Neutrophil (primary cell): ENCODE data around the gene ANKS1A.

Experiments used
- H3K27ac ChIP-seq: fragments of 200-600 bp; sonication (generic); 2 replicates; pipeline ENCODE4 v1.5.1; 2016; ENCODE audit warnings: mild to moderate bottlenecking, moderate library complexity
- H3K27me3 ChIP-seq: fragments of 200-600 bp; sonication (generic); 2 replicates; pipeline ENCODE4 v1.6.0; 2016; ENCODE audit warnings: mild to moderate bottlenecking
- H3K36me3 ChIP-seq: fragments of 200-600 bp; sonication (generic); 2 replicates; pipeline ENCODE4 v1.5.1; 2017
- H3K4me1 ChIP-seq, 2 experiments: fragments of 200-600 bp in 1 of 2; sonication (generic) in 1 of 2; 1 replicate in 1 of 2; 2 replicates in 1 of 2; pipeline versions ENCODE4 v1.5.1 to v1.6.1; 2013 to 2016; ENCODE audit warnings: low read depth in 1 of 2, low read length in 1 of 2, mild to moderate bottlenecking in 1 of 2, moderate library complexity in 1 of 2; ENCODE audit not compliant: control insufficient read depth in 1 of 2, insufficient read depth in 1 of 2
- H3K4me3 ChIP-seq, 2 experiments: fragments of 200-600 bp in 1 of 2; sonication (generic) in 1 of 2; 1 replicate in 1 of 2; 2 replicates in 1 of 2; pipeline ENCODE4 v1.5.1; 2013 to 2016; ENCODE audit warnings: low read depth in 1 of 2, low read length in 1 of 2, mild to moderate bottlenecking in 1 of 2, moderate library complexity in 1 of 2
- H3K9me3 ChIP-seq: fragments of 200-600 bp; sonication (generic); 2 replicates; pipeline ENCODE4 v1.5.1; 2016
- TF ChIP-seq, protein P1 (sequence below): fragments of 200-600 bp; sonication (generic); IDR thresholded peaks from 2 replicates; pipeline ENCODE4 v1.5.1; 2016; ENCODE audit warnings: antibody characterized with exemption

ANKS1A gene

DNA sequence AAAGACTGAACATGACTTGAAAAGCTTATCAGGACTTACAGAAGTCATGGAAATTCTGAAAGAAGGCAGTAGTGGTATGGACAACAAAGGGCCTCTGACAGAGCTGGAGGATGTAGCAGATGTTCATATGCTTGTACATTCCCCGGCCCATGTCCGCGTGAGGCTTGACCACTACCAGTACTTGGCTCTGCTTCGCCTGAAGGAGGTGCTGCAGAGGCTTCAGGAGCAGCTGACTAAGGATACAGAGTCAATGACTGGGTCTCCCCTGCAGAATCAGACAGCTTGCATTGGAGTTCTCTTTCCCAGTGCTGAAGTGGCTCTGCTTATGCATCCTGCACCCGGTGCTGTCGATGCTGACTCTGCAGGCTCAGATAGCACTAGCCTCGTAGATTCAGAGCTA, 30.4 kb upstream of the ANKS1A start:
- H3K4me1 ChIP-seq = no peaks in the 10 kb centered on the region
- no peaks in the 10 kb centered on the region for H3K9me3 ChIP-seq
- peaks cover 67% of the 10 kb centered on the region for H3K36me3 ChIP-seq
- TF ChIP-seq, protein P1, sequence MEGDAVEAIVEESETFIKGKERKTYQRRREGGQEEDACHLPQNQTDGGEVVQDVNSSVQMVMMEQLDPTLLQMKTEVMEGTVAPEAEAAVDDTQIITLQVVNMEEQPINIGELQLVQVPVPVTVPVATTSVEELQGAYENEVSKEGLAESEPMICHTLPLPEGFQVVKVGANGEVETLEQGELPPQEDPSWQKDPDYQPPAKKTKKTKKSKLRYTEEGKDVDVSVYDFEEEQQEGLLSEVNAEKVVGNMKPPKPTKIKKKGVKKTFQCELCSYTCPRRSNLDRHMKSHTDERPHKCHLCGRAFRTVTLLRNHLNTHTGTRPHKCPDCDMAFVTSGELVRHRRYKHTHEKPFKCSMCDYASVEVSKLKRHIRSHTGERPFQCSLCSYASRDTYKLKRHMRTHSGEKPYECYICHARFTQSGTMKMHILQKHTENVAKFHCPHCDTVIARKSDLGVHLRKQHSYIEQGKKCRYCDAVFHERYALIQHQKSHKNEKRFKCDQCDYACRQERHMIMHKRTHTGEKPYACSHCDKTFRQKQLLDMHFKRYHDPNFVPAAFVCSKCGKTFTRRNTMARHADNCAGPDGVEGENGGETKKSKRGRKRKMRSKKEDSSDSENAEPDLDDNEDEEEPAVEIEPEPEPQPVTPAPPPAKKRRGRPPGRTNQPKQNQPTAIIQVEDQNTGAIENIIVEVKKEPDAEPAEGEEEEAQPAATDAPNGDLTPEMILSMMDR = no peak
- no peaks in the 10 kb centered on the region for H3K27me3 ChIP-seq
- H3K4me3 ChIP-seq = no peak overlapping the region
- no peak overlapping the region for H3K27ac ChIP-seq

DNA sequence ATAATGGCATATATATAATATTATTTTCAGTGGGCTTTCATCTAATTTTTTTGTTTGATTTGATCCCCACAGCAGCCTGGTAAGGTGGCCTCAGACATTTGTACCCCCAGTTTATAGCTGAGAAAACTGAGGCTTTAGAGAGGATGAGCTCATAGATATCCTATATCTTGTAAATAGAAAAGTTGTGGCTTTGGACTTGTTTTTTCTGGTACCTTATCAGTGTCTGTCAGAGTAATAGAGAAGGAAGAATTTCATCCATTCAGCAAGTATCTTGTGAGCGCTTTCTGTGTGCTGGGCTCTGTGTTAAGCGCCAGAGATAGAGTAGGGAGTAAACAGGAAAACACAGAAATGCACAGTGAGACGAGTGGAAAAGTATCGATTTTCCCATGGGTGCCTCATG, 29.1 kb upstream of the ANKS1A start:
- Histone ChIP-seq H3K9me3 (no peaks in the 10 kb centered on the region), H3K27me3 (no peaks in the 10 kb centered on the region), H3K4me3 (no peak overlapping the region), H3K27ac (no peak overlapping the region), H3K4me1 (no peaks in the 10 kb centered on the region), H3K36me3 (peaks cover 64% of the 10 kb centered on the region)
- TF ChIP-seq, protein P1 = no peak

DNA sequence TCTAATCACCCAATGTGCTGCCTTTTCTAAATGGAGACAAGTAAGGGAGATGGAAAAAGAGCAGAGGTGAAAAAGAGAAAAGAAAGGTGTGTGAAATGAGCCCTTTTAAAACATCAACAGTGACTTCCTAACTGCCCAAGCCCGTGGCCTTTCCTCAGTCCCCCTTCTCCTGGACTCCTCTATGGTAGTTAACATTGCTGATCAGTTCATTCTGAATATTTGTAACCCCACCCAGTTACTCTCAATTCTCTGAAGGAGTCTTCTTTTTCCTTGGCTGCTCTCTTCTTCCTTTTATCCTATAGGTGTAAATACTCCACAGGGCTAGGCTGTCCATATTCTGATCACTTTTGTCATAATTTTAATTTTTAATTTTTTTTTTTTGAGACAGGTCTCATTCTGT, 28.3 kb upstream of the ANKS1A start:
- TF ChIP-seq, protein P1 = no peak
- H3K36me3 ChIP-seq = peaks cover 56% of the 10 kb centered on the region
- no peaks in the 10 kb centered on the region for H3K27me3 ChIP-seq
- no peaks in the 10 kb centered on the region for H3K4me1 ChIP-seq
- H3K27ac ChIP-seq = no peak overlapping the region
- H3K4me3 ChIP-seq = no peak overlapping the region
- no peaks in the 10 kb centered on the region for H3K9me3 ChIP-seq

DNA sequence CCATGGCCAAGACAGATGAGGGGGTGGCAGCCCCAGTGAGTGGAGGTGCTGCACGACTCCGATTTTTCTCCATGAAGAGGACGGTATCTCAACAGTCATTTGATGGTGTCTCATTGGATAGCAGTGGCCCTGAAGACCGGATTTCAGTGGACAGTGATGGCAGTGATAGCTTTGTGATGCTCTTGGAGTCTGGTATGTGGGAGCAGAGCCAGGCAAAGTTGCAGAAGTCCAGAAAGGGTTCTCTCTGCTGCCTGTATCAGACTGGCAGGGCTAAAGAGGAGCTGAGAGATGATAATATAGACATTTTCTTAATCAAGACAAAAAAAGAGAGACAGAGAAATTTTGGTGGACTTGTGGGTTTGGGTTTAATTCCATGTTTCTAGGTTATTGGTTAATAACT, 25.0 kb upstream of the ANKS1A start:
- peaks cover 38% of the 10 kb centered on the region for H3K36me3 ChIP-seq
- TF ChIP-seq, protein P1 = no peak
- H3K27ac ChIP-seq = no peak overlapping the region
- H3K4me1 ChIP-seq = no peaks in the 10 kb centered on the region
- H3K9me3 ChIP-seq = no peaks in the 10 kb centered on the region
- H3K4me3 ChIP-seq = no peak overlapping the region
- H3K27me3 ChIP-seq = no peaks in the 10 kb centered on the region

DNA sequence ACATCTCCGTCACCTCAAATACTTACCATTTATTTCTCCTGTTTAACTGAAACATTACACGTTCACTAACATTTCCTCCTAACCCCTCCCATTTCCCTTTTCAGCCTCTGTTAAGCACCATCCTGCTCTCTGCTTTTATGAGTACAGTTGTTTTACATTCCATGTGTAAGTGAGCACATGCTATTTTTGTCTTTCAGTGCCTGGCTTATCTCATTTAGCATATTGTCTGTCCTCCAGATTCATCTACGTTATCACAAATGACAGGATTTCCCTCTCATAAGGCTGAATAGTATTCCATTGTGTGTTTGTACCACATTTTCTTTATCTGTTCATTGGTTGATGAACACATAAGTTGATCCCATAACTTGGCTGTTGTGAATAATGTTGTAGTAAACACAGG, 23.9 kb upstream of the ANKS1A start:
- Histone ChIP-seq H3K9me3 (no peaks in the 10 kb centered on the region), H3K4me1 (no peaks in the 10 kb centered on the region), H3K27ac (no peak overlapping the region), H3K4me3 (no peak overlapping the region), H3K36me3 (peaks cover 35% of the 10 kb centered on the region), H3K27me3 (no peaks in the 10 kb centered on the region)
- TF ChIP-seq, protein P1 = no peak

DNA sequence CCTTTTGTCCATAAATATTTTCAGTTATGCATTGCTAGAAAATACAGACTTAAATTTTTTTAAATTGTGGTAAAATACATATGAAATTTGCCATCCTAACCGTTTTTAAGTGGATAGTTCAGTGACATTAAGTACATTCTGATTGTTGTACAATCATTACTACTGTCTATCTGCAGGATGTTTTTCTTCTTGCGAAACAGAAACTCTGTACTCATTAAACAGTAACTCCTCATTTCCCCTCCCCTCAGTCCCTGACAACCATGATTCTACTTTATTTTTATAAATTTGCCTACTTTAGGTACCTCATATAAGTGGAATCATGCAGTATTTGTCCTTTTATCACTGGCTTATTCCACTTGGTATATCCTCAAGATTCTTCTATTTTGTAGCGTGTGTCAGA, 22.5 kb upstream of the ANKS1A start:
- Histone ChIP-seq H3K27ac (no peak overlapping the region), H3K27me3 (no peaks in the 10 kb centered on the region), H3K4me3 (no peak overlapping the region), H3K4me1 (no peaks in the 10 kb centered on the region), H3K9me3 (no peaks in the 10 kb centered on the region), H3K36me3 (peaks cover 39% of the 10 kb centered on the region)
- TF ChIP-seq, protein P1 = no peak
